Measurements from ENCODE around the gene ADAM23.

GRCh38 chr2:206424134-206424533 lies 19.2 kb upstream of the ADAM23 start:
- TF ChIP-seq, protein P1, sequence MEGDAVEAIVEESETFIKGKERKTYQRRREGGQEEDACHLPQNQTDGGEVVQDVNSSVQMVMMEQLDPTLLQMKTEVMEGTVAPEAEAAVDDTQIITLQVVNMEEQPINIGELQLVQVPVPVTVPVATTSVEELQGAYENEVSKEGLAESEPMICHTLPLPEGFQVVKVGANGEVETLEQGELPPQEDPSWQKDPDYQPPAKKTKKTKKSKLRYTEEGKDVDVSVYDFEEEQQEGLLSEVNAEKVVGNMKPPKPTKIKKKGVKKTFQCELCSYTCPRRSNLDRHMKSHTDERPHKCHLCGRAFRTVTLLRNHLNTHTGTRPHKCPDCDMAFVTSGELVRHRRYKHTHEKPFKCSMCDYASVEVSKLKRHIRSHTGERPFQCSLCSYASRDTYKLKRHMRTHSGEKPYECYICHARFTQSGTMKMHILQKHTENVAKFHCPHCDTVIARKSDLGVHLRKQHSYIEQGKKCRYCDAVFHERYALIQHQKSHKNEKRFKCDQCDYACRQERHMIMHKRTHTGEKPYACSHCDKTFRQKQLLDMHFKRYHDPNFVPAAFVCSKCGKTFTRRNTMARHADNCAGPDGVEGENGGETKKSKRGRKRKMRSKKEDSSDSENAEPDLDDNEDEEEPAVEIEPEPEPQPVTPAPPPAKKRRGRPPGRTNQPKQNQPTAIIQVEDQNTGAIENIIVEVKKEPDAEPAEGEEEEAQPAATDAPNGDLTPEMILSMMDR (IDR thresholded peaks at IDR 0.05): no peak
- TF ChIP-seq ZFX (IDR thresholded peaks at IDR 0.05; ENCODE audit: borderline replicate concordance): no peak
